Stimulated activated CD4-positive, alpha-beta T cell treated with anti-CD3 and anti-CD28 coated beads, Interleukin-4, amount 100 ng/mL, for 1 hour (primary cell): ENCODE data around the gene TPP1.

ENCODE experiments used
- DNase-seq: peaks from one replicate; pipeline ENCODE4 v3.0.0-alpha.2; 2020

TPP1 gene

DNA sequence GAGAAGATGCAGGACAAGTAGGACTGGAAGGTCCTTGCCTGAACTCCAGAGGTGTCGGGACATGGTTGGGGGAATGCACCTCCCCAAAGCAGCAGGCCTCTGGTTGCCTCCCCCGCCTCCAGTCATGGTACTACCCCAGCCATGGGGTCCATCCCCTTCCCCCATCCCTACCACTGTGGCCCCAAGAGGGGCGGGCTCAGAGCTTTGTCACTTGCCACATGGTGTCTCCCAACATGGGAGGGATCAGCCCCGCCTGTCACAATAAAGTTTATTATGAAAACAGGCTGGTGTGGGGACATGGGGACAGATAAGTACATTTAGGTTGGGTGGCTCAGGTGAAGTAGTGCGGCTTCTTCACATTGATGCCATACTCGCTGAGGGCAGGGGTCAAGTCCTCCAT is 8.6 kb downstream of the TPP1 start:
- no peak for DNase-seq

DNA sequence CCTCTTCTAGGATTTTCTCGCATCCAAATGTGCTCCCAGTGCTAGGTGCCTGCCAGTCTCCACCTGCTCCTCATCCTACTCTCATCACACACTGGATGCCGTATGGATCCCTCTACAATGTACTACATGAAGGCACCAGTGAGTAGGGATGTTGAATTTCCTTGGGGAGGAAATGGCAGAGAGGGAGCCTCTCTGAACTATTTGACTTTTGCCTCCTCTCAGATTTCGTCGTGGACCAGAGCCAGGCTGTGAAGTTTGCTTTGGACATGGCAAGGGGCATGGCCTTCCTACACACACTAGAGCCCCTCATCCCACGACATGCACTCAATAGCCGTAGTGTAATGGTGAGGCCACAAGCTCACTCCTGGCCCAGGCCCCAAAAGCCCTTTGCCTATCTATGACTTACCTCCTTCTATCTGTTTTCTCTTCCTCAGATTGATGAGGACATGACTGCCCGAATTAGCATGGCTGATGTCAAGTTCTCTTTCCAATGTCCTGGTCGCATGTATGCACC is 9.7 kb downstream of the TPP1 start:
- no peak for DNase-seq

DNA sequence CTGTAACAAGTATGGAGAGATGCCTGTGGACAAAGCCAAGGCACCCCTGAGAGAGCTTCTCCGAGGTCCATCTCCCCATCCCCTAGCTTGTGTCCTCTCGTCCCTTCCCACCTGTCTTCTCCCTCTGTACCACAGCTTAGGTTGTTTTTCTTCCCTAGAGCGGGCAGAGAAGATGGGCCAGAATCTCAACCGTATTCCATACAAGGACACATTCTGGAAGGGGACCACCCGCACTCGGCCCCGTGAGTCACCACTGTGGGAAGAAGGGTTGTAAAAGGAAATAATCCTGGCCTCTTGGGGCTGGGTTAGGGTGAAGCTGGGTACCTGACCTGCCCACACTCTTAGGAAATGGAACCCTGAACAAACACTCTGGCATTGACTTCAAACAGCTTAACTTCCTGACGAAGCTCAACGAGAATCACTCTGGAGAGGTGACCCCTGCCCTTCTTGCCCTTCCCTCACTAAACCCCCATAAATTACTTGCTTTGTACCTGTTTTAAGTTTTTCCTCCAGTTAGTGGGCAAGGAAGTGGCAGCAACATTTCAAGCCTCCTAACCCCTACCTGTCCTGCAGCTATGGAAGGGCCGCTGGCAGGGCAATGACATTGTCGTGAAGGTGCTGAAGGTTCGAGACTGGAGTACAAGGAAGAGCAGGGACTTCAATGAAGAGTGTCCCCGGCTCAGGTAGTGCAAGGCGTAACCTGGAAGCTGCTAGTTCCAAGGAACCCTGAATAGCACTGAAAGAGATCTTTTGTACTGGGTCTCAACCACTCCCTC is 10.3 kb downstream of the TPP1 start:
- DNase-seq, result no peak

DNA sequence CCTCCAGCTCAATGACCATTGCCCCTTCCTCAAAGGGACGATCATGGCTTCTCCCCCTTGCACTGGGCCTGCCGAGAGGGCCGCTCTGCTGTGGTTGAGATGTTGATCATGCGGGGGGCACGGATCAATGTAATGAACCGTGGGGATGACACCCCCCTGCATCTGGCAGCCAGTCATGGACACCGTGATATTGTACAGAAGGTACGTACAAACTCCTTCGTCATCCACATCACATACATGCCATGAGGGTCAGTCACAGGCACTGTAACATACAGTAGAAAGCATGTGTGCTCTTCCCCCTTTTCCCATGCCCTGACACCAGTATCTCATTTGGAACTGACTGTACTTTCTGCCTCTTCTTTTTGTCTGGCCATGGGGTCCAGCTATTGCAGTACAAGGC is 11.2 kb downstream of the TPP1 start:
- no peak for DNase-seq

DNA sequence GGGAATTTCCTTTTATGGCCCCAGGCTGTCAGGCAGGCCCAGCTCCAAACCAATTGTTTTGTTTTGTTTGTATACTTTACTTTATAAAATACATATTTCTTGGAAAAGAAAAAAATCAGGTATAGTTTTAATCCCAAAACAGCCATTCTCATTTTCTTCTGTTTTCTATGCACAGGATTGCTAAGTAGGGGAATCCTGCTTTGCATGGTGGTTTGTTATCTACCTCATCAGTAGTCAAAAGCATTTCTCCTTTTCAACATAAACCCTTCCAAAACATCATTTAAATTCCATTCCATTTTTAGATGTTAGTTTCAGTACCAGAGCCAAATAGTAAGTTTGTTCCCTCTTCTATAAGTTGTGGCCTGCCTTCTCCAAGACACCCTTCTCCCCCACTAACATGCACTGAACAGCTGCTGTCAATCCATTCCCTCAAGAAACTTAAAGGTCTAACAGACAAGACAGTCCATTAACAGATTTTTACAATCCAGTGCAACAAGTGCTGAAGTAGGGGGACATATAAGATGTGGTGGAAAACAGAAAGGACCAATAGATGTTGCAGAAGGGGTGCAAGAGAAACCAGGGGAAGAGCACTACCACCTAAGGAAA is 11.9 kb downstream of the TPP1 start:
- no peak for DNase-seq

DNA sequence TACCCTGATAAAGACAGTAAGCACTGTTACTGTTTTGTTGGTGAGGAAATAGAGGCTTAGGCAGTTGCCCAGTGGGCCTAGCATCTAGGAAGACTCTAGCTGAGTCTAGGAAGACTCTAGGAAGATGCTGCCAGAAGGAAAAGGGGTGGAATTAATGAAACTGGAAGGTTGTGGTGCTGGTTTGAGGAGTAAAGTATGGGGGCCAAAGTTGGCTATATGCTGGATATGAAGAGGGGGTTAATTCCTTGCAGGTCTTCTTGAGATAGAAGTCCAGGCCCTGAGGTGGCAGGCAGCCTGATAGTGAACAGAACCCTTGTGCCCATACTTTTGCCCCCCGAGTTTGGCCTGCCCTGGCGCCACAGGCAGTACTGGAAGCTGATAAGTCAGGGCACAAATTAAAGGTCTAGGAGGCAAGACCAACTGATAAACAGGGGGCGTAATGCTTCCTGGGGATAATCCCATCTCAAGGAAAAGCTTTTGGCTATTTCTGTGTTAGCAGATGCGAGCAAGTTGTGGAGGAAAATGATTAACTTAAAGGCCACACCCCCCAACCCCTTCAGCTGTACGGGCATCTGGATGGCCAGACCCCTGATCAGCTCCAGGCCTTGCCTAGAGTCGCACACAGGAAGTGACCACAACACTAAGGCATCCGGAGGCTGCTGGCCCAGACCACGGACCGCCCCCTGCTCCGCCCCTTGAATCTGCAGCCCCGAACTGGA is 12.6 kb downstream of the TPP1 start:
- peak; percentile 24 for DNase-seq

DNA sequence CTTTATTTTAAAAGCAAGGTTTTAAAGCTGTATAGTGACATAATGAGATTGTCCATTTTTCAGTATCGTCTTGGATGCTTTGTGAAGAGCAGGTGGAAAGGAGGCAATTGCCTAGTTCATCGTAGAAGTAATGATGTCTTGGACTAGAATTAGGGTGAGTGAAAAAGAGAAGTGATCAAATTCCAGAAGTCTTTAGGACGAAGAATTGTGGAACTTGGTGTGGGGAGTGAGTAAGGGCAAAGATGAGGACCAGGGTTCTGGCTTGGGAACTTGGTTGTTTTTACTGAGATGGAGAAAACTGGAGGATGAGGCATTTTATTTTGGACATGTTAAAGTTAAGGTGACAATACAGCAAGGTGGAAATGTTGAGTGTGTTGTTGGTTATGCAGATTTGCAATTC is 14.4 kb downstream of the TPP1 start:
- DNase-seq, result no peak

DNA sequence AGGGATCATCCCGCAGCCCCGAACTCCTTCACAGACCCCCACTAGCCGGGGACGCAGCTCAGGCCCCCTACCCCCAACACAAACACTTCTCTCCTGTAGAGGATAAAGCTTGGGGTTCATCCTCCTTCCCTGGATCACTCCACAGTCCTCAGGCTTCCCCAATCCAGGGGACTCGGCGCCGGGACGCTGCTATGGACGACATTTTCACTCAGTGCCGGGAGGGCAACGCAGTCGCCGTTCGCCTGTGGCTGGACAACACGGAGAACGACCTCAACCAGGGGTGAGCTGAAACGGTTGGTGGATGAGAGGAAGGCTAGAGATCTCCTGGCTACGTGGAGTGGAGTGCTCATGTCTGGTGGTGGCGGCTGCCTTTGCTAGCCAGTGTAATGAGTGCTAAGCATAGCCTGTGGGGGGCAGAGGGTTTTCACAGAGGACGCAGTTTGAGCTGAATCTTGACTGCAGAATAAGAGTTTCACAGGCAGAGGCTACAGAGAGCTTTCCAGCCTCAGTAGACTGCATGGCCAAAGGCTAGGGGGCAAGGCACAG is 15.1 kb downstream of the TPP1 start:
- peak; percentile 45 for DNase-seq

DNA sequence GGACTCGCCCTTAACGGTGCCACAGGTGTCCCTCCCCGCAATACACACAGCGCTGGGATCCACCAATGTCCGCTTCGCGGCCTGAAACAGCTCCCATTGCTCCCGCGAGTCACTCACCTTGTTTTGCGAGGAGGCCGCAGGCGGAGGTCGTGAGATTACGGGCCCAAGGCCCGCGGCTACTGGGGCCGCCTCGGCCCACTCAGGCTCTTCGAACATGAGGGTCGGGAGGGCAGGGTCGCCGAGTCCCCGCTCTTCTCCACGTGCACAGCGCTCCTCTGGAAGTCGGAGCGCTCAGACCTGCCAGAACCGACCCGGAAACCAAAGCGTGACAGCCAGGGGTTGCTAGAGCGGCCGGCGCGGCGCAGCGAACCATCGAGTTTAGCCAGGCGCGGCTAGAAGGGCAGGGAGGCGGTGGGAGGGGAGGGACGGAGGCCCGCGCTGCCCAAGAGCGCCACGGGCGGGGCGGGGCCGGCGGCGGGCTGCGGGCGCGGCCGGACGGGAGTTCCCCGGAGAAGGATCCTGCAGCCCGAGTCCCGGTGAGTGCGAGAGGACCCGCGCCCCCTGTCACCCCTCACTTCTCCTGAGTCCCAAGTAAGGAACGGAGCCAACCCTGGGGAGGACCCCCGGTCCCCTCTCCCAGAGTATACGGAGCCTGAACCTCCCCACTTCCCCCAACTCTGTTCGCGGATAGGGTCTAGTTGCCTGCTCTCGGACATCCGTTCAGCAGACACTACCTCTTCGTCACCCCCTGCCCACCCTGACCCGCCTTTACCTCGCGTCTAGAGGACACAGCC is 15.7 kb downstream of the TPP1 start, which contains the start of the genes ILK and RRP8:
Gene ILK (plus strand): TSS at position 488 of the 794 bp plus-strand sequence. CDS start 498 bp downstream, outside the sequence.
Gene RRP8 (minus strand): TSS at position 330 of the 794 bp plus-strand sequence. CDS start 114 bp downstream, at position 216.
- DNase-seq, result peak; percentile 86

DNA sequence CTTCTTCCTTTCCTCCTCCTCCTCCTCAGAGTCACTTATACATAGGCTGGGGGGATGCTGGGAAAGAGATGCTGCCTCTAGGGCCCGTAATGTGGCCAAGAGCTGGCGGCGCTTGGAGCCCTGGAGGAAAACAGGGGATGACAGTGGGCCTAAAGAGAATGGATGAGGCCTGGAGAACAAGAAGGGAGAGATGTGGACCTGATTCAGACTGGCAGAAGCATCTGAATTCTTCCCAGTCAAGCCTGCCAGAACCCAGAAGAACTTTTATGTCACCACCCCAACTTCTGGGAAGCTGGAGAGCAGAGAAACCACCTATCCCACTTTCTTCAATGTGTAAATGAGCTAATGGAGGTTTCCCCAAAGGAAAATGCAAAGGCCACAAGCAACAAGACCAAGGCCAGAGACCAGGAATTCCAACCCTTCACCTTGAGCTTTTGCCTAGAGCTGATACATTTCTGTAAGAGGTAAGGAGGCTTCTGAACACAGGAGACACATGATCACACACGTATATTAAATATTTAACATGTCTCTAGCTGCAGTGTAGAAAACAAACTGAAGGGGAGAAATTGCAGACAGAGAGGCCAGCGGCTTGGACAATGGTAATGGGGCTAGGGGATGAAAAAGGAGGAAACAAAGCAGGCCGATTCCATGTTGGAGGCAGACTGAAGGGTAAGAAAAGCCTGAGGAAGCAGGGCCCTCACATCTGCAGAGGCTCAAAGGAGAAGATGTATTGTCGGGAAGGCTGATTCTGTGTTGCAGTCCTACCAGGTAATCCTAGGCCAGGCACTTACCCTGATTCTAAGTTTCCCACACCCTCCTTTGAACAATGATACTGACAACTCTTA is 16.9 kb downstream of the TPP1 start:
- no peak for DNase-seq

DNA sequence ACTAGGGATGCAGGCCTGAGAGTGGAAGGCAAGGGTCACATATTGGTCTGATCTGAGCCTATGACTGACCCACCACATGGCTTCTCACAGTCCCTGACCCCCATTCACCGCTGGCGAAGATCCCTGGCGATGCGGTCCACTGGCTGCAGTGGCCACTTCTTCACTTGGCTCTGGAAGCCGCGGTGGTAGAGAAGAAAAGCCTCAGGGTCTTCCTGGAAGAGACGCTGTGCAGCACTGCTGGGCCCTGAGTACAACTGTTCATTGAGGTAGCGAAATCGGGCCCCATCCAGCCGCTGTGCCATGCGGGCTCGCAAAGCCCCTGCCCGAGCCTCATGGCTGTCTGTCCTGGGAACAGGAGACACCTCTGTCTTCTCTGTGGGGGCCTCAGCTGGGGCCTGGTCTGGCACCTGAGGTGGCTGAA is 18.2 kb downstream of the TPP1 start:
- DNase-seq, result no peak

DNA sequence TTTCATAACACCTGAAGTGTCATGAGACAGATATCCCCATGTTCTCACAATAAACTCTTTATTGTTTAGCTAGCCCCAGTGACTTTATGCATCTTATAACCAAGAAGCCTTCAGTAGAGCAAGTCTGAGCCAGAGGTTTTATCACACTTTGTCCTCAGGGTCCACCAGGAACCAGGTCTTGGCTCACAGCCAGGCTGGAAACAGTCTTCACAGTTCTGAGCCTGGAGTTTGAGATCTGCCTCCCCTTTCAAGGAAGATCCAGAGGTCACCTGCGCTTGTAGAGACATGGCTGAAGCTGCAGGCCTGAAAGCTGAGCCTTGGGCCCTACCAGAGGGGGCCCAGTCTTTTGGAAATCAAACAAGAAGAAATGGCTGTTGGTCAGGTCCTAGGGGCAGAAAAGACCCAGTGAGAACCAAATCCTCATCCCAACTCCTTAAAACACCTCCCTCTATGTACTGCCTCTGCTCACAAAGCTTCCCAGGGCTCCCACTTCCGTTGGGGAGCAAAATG is 19.3 kb downstream of the TPP1 start:
- no peak for DNase-seq

DNA sequence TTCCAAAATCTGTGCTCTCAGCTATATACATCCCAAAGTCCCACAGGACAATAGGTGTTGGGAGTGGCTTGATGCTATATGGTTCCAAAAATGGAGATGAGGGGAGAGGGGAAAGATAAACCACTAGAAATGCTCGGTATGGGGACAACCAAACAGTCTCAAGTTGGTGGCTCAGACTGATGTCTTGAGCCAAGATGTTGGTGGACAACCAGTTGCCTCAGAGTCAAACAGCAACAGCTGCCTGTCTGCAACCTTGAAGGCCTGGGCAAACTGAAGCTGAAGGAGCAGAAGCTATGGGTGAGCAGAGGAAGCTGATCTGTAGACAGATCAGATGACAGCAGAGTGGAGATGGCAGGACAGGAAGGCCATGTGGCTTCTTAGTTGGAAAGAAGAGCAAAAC is 19.8 kb downstream of the TPP1 start:
- no peak for DNase-seq

DNA sequence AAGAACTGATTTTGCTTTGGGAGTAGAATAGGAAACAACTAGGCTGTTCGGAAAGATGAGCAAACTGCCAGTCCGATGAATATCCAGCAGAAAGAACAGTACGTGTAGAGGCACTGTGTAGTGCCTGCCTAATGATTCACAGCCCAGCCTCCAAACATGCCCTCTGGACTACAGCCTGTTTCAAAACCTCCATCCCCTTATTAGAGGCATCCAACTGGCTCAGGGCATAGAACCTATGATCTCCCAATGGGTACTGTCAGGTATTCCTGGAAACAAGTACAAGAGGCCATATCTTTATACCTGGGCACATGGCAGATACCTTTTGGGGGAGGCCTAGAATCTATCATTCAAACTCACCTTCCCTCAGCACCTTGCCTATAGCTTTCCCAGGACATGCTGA is 20.7 kb downstream of the TPP1 start:
- DNase-seq, result no peak

DNA sequence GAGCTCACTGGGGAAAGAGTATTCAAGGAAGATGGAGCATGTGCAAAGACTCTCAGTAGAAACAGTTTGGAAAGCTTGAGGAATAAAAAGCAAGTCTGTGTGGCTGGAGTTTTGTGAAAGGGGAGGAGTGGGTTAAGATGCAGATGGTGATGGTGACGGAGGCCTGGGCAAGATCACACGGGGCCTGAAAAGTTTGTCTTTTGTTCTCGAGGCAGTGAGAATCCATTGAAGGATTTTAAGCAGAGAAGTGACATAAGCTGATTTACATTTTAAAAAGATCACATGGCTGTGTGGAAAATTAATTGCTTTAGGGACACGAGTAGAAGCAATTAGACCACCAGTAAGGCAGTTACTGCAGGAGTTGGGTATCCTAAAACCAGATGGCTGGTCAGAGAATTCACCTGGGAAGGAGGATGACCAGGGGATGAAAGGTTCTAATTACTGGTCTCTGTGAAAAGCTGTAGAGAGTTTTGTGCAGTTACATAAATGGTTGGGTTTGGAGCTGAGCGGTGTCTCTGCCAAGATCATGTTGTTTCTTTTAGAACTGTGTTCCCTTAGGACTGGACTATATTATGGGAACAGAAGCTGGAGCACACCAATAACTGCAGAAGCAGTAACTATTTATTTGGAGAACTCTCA is 22.9 kb downstream of the TPP1 start:
- DNase-seq, result no peak

DNA sequence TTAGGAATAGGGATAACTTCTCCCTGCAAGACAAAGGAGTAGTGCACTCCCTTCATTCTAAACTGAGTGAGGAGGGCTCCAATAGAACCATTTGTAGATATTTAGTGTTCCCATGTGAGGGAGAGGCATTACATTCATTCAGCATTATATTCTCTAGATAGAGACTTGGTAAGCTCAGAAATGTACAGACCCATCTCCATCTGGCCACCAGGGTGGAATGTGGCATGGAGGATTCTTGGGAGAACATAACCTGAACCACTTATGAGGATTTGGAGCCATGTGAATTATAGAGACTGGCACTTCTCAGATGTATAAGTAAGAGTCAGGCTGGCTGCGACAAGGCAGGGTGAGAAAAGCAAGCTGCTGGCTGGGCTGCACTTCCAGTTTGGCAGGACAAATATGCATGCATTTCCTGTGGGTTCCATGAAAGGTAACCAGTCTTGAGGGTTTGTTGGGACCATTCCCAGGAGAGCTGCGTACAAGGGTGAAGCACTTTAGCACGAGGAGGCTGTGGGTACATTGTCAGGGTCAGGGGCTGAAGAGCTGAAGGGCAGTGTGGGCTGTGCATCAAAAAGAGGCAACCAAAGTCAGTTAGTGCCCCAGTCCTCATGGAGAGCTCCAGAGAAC is 25.0 kb downstream of the TPP1 start:
- no peak for DNase-seq

DNA sequence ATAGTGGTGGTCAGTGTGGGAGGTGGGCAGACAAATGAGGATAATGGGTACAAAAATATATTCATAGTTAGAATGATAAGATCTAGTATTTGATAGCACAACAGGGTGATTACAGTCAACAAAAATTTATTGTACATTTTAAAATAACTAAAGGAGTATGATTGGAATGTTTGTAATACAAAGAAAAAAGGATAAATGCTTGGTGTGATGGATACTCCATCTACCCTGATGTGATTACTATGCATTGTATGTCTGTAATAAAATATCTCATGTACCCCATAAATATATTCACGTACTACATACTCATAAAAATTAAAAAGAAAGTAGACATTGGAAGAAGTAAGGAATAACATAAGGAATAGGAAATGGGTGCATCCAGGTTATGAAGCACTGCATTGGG is 31.2 kb downstream of the TPP1 start:
- DNase-seq, result no peak

DNA sequence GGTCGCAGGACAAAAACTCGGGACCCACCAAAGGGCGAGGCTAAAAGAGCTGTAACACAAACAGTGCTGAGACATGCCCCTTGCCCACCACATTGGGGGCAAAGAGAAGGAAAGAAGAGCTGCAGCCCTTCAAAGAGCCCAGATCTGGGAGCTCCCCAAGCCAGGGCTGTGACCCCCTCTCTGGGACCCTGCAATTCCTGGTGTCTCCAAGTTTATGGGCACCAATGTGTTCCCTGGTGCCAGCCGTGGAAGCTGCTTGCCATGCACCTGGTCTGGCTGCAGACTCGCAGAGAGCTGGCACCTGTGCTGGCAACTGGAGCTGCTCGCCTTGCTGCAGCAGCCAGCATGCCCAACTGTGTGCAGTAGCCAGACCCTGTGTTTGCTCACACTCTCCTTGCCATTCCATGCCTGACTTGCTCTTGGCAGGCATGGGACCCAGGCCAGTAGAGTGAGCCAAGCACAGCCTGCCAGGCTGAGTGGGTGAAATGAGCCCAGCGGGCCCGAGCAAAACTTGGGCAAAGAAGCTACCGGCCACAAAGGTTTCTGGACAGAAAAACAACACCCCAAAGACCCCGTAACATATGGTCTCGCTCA is 31.8 kb downstream of the TPP1 start:
- no peak for DNase-seq

DNA sequence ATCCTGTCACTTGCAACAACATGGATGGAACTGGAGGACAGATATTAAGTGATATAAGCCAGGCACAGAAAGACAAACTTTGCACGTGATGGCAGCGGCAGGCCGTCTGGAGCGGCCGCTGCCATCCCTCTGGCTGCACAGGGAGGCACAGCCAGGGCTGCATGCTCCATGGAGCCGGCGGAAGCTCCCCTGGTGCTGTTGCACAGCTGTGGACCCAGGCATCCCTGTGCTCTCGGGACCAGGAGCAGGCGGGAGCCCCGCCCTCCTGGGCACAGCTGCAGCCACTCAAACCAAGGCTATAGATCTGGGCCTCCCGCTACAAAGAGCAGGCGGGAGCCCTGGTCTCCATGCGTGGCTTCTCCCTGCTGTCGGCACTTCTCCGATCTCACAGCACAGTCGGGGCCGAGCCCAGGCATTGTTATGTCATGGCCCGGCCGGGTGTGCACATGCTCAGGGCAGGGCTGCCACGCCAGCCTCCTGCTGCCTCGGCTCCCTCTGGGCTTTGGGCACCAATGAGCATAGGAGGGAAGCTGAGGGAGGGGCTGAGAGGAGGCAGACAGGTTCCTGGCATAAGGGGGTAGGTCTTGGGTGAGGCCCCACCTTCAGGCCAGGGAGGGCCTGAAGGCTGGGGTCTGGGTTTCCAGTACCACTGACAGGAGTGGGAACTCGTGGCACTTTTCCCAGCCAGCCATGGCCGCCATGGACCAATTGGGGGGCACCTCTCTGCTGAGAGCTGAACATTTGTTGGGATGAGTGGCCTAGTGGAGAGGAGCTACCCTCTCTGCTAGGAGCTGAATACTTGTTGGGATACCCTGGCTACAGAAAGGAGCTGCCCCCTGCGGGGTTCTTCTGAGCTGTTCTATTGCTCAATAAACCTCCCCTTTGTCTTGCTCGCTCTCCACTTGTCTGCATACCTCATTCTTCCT is 32.5 kb downstream of the TPP1 start:
- no peak for DNase-seq
